A673 (cell line): ENCODE results near the gene MYOZ1. TPM values are rescaled to one million over a fixed set of nuclear protein-coding genes. Genes with fewer than 3 reads are reported as not detected.

Source experiments
- BruUV-seq: library from RNA; stranded (reverse); fragments of 400-500 nt; replicated peaks from 2 replicates; lab custom pipeline; 2021; lab: Mats Ljungman, UMichigan
- CTCF ChIA-PET: fragments of 300-600 bp; sonication (Branson Sonifier 250); formaldehyde crosslinking; loops from one replicate; lab custom pipeline; 2022; ENCODE audit warnings: antibody characterized with exemption; lab: Charles Lee
- POLR2A ChIA-PET: fragments of 300-600 bp; sonication (Branson Sonifier 250); formaldehyde crosslinking; loops from one replicate; lab custom pipeline; 2022; ENCODE audit warnings: antibody characterized with exemption; ENCODE audit not compliant: low non-redundant PET; lab: Charles Lee
- DNase-seq: peaks from one replicate; pipeline ENCODE4 v3.0.0-alpha.2; 2015; ENCODE audit warnings: low spot score
- H3K27ac ChIP-seq: fragments of 200-600 bp; sonication (generic); 2 replicates; pipeline ENCODE4 v1.5.1; 2016; ENCODE audit warnings: mixed run types, low read depth, mild to moderate bottlenecking, mixed read lengths, antibody characterized with exemption, low read length; ENCODE audit not compliant: poor library complexity, severe bottlenecking
- H3K27me3 ChIP-seq: fragments of 200-600 bp; sonication (generic); replicated peaks from 2 replicates; pipeline ENCODE4 v1.6.1; 2017; ENCODE audit warnings: mixed run types, low read depth, mild to moderate bottlenecking, mixed read lengths, antibody characterized with exemption, low read length; ENCODE audit not compliant: insufficient read depth, poor library complexity
- H3K36me3 ChIP-seq: fragments of 200-600 bp; sonication (generic); 2 replicates; pipeline ENCODE4 v1.6.1; 2016; ENCODE audit warnings: mixed run types, mild to moderate bottlenecking, mixed read lengths, antibody characterized with exemption, low read length; ENCODE audit not compliant: insufficient read depth, poor library complexity, severe bottlenecking
- H3K4me1 ChIP-seq: fragments of 200-600 bp; sonication (generic); 2 replicates; pipeline ENCODE4 v1.6.1; 2017; ENCODE audit warnings: mixed run types, mild to moderate bottlenecking, mixed read lengths, antibody characterized with exemption, low read length; ENCODE audit not compliant: insufficient read depth, poor library complexity, severe bottlenecking
- H3K4me3 ChIP-seq: fragments of 200-600 bp; sonication (generic); 2 replicates; pipeline ENCODE4 v1.5.1; 2016; ENCODE audit warnings: low read depth, mixed run types, mild to moderate bottlenecking, mixed read lengths, low read length; ENCODE audit not compliant: poor library complexity, severe bottlenecking
- H3K9me3 ChIP-seq: fragments of 200-600 bp; sonication (generic); 2 replicates; pipeline ENCODE4 v1.6.1; 2016; ENCODE audit warnings: mixed run types, low read depth, mild to moderate bottlenecking, mixed read lengths, antibody characterized with exemption, low read length; ENCODE audit not compliant: poor library complexity, severe bottlenecking
- EZH2 ChIP-seq: fragments of 200-600 bp; sonication (generic); IDR thresholded peaks from 2 replicates; pipeline ENCODE4 v1.6.1; 2017; ENCODE audit warnings: borderline replicate concordance, low read depth, mild to moderate bottlenecking, mixed read lengths, antibody characterized with exemption, low read length; ENCODE audit not compliant: poor library complexity, severe bottlenecking
- intact Hi-C: fragments of 100-400 bp; cut with micrococcal nuclease; formaldehyde crosslinking; loops from one replicate; pipeline ENCODE4 v1.10.0; 2022; ENCODE audit not compliant: unreplicated experiment
- total RNA-seq: library from RNA; stranded (reverse); gene quantifications from 2 replicates; pipeline ENCODE4 v1.2.3, GENCODE V29; 2021
- TF ChIP-seq, protein P1 (sequence below): fragments of 300-800, 200-600 bp; sonication (generic); conservative IDR thresholded peaks from 2 replicates; pipeline ENCODE4 v1.5.1; 2017; ENCODE audit warnings: low read depth, mild to moderate bottlenecking, antibody characterized with exemption, low read length, moderate library complexity, mixed read lengths

The MYOZ1 gene
- total RNA-seq, 1 experiment from 2014 or later = 0.19 TPM

- DNase-seq = peak; percentile 81
- no peaks in the 10 kb centered on the region for H3K9me3 ChIP-seq
- no peak for TF ChIP-seq EZH2
- TF ChIP-seq, protein P1, sequence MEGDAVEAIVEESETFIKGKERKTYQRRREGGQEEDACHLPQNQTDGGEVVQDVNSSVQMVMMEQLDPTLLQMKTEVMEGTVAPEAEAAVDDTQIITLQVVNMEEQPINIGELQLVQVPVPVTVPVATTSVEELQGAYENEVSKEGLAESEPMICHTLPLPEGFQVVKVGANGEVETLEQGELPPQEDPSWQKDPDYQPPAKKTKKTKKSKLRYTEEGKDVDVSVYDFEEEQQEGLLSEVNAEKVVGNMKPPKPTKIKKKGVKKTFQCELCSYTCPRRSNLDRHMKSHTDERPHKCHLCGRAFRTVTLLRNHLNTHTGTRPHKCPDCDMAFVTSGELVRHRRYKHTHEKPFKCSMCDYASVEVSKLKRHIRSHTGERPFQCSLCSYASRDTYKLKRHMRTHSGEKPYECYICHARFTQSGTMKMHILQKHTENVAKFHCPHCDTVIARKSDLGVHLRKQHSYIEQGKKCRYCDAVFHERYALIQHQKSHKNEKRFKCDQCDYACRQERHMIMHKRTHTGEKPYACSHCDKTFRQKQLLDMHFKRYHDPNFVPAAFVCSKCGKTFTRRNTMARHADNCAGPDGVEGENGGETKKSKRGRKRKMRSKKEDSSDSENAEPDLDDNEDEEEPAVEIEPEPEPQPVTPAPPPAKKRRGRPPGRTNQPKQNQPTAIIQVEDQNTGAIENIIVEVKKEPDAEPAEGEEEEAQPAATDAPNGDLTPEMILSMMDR = peak; percentile 85
- H3K4me1 ChIP-seq = peaks cover 6% of the 10 kb centered on the region
- no peaks in the 10 kb centered on the region for H3K36me3 ChIP-seq
- no peaks in the 10 kb centered on the region for H3K27me3 ChIP-seq
- H3K4me3 ChIP-seq = no peak overlapping the region
- ChIA-PET POLR2A (no interaction called here), CTCF (interaction anchor here (0.5 to 2.2 kb wide), 6 partner anchors 18 to 548 kb away, joined by 3 to 10 read pairs (median 5); no protein-coding TSS in a partner anchor)
- BruUV-seq = no TSS peak
- no peak overlapping the region for H3K27ac ChIP-seq
- intact Hi-C loops = loop anchor here (1.0 kb wide), 2 partner anchors 115 to 380 kb away; no protein-coding TSS in a partner anchor
These were observed 2.9 kb upstream of the MYOZ1 start for GRCh38 chr10:73644015-73644743.

- peaks cover 6% of the 10 kb centered on the region for H3K4me1 ChIP-seq
- POLR2A ChIA-PET = interaction anchor here (0.6 kb wide), 1 partner anchor 148 kb away, joined by 10 read pairs; no protein-coding TSS in a partner anchor
- TF ChIP-seq, protein P1 = no peak
- no peak for TF ChIP-seq EZH2
- no peaks in the 10 kb centered on the region for H3K27me3 ChIP-seq
- H3K36me3 ChIP-seq = no peaks in the 10 kb centered on the region
- intact Hi-C loops = no loop called here
- H3K27ac ChIP-seq = no peak overlapping the region
- no peak overlapping the region for H3K4me3 ChIP-seq
- DNase-seq = no peak
- CTCF ChIA-PET = interaction anchor here (0.5 to 2.2 kb wide), 9 partner anchors 15 to 547 kb away, joined by 3 to 10 read pairs (median 4); no protein-coding TSS in a partner anchor
- H3K9me3 ChIP-seq = no peaks in the 10 kb centered on the region
- no TSS peak for BruUV-seq
These were observed 2.1 kb upstream of the MYOZ1 start for GRCh38 chr10:73643362-73643761.

- H3K27me3 ChIP-seq = no peaks in the 10 kb centered on the region
- no TSS peak for BruUV-seq
- no peaks in the 10 kb centered on the region for H3K9me3 ChIP-seq
- TF ChIP-seq EZH2 = no peak
- TF ChIP-seq, protein P1 = no peak
- CTCF ChIA-PET = no interaction called here
- no peak overlapping the region for H3K4me3 ChIP-seq
- no peaks in the 10 kb centered on the region for H3K36me3 ChIP-seq
- no peaks in the 10 kb centered on the region for H3K4me1 ChIP-seq
- H3K27ac ChIP-seq = no peak overlapping the region
- intact Hi-C loops = no loop called here
- POLR2A ChIA-PET = no interaction called here
- DNase-seq = no peak
These were observed 2.0 kb downstream of the MYOZ1 start for GRCh38 chr10:73639286-73639685.
